NCI-H446 treated with DMSO at 0.1 percent for 48 hours (cell line): ENCODE measurements around the gene ZNF282.
"Not testable (repeated sequence)": the region's sequence is repeated elsewhere in the genome, so short reads cannot be mapped to it uniquely, and the experiment has no call there.

Experiments
- DNase-seq: peaks from one replicate; lab custom pipeline; 2025; lab: John Stamatoyannopoulos, UW

The ZNF282 gene

GRCh38 chr7:149225106-149225505 is 29.8 kb downstream of the ZNF282 start:
- DNase-seq: no peak

- DNase-seq: no peak
Observed at GRCh38 chr7:149225656-149226055, 30.3 kb downstream of the ZNF282 start.

- DNase-seq: not testable (repeated sequence)
Observed at GRCh38 chr7:149226366-149226765, 31.0 kb downstream of the ZNF282 start.

- DNase-seq: no peak
Observed at GRCh38 chr7:149226840-149227494, 31.6 kb downstream of the ZNF282 start.

GRCh38 chr7:149228831-149229471 is 33.6 kb downstream of the ZNF282 start:
- no peak for DNase-seq

- no peak for DNase-seq
Observed at GRCh38 chr7:149229526-149229925, 34.2 kb downstream of the ZNF282 start.

GRCh38 chr7:149232362-149232761 is 37.0 kb downstream of the ZNF282 start:
- no peak for DNase-seq

- DNase-seq: not testable (repeated sequence)
Observed at GRCh38 chr7:149233655-149234204, 38.4 kb downstream of the ZNF282 start.

- no peak for DNase-seq
Observed at GRCh38 chr7:149237502-149237901, 42.2 kb downstream of the ZNF282 start.

GRCh38 chr7:149238051-149238450 is 42.7 kb downstream of the ZNF282 start:
- no peak for DNase-seq

- peak; percentile 65 for DNase-seq
Observed at GRCh38 chr7:149239345-149240143, 44.2 kb downstream of the ZNF282 start, which contains the start of gene ZNF212. Gene ZNF212 (plus strand): TSS chr7:149239651. CDS start chr7:149239779, 128 bp downstream.

- no peak for DNase-seq
Observed at GRCh38 chr7:149240637-149241036, 45.3 kb downstream of the ZNF282 start.

GRCh38 chr7:149241696-149242095 is 46.4 kb downstream of the ZNF282 start:
- no peak for DNase-seq

GRCh38 chr7:149245244-149245643 is 49.9 kb downstream of the ZNF282 start:
- no peak for DNase-seq

- DNase-seq: no peak
Observed at GRCh38 chr7:149245744-149246143, 50.4 kb downstream of the ZNF282 start.

- no peak for DNase-seq
Observed at GRCh38 chr7:149248777-149249176, 53.4 kb downstream of the ZNF282 start.

GRCh38 chr7:149250151-149250550 is 54.8 kb downstream of the ZNF282 start:
- DNase-seq: not testable (repeated sequence)

GRCh38 chr7:149251518-149251917 is 56.2 kb downstream of the ZNF282 start:
- not testable (repeated sequence) for DNase-seq

GRCh38 chr7:149252378-149252777 is 57.0 kb downstream of the ZNF282 start:
- no peak for DNase-seq

GRCh38 chr7:149253665-149254064 is 58.3 kb downstream of the ZNF282 start:
- no peak for DNase-seq

- no peak for DNase-seq
Observed at GRCh38 chr7:149254181-149254858, 59.0 kb downstream of the ZNF282 start.

GRCh38 chr7:149255174-149255573 is 59.8 kb downstream of the ZNF282 start:
- DNase-seq: no peak
